HEK293 (cell line): ENCODE data around the gene CAPN5.

Source experiments
- ATF2 ChIP-seq: fragments of 450-650 bp; formaldehyde crosslinking; IDR thresholded peaks from 2 replicates; pipeline ENCODE4 v1.5.1; 2016; ENCODE audit warnings: missing biosample characterization, missing genetic modification characterization, low read depth
- ZBTB1 ChIP-seq: fragments of 450-650 bp; formaldehyde crosslinking; IDR thresholded peaks from 2 replicates; pipeline ENCODE4 v1.5.1; 2016; ENCODE audit warnings: missing biosample characterization, missing genetic modification characterization
- ZBTB49 ChIP-seq: fragments of 450-650 bp; formaldehyde crosslinking; IDR thresholded peaks from 2 replicates; pipeline ENCODE4 v1.5.1; 2016; ENCODE audit warnings: missing biosample characterization, missing genetic modification characterization, low read depth
- ZNF114 ChIP-seq: fragments of 450-650 bp; formaldehyde crosslinking; IDR thresholded peaks from 2 replicates; pipeline ENCODE4 v1.5.0; 2017; ENCODE audit warnings: missing biosample characterization, missing genetic modification characterization
- ZNF449 ChIP-seq: fragments of 450-650 bp; formaldehyde crosslinking; IDR thresholded peaks from 2 replicates; pipeline ENCODE4 v1.5.1; 2017; ENCODE audit warnings: missing biosample characterization, mild to moderate bottlenecking, missing genetic modification characterization, moderate library complexity
- ZNF510 ChIP-seq: fragments of 450-650 bp; formaldehyde crosslinking; IDR thresholded peaks from 2 replicates; pipeline ENCODE4 v1.5.1; 2018; ENCODE audit warnings: mild to moderate bottlenecking, missing genetic modification characterization, missing biosample characterization; ENCODE audit not compliant: insufficient replicate concordance
- ZNF530 ChIP-seq: fragments of 450-650 bp; formaldehyde crosslinking; IDR thresholded peaks from 2 replicates; pipeline ENCODE4 v1.5.1; 2016; ENCODE audit warnings: low read depth, missing biosample characterization, missing genetic modification characterization
- TF ChIP-seq, protein P1 (sequence below): fragments of 450-650 bp; formaldehyde crosslinking; IDR thresholded peaks from 2 replicates; pipeline ENCODE4 v1.5.1; 2016; ENCODE audit warnings: missing biosample characterization, missing genetic modification characterization
- TF ChIP-seq, protein P2 (sequence below): fragments of 450-650 bp; formaldehyde crosslinking; IDR thresholded peaks from 2 replicates; pipeline ENCODE4 v1.5.1; 2016; ENCODE audit warnings: missing biosample characterization, missing genetic modification characterization

DNA sequence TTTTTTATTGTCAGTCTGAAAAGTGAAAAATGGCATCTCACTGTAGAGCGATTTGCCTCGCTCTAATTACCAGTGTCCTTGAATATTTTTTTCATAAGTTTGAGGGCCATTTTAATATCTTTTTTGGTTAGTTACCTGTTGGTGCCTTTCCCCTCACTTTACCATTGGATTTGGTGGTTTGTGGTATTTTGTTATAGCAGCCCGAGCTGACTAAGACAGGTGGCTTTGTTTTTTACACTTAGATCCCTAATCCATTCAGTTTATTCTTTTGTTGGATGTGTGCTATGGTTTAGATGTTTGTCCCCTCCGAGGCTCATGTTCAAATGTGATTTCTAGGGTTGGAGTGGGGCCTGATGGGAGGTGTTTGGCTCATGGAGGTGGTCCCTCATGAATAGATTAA, 6.5 kb upstream of the CAPN5 start:
- TF ChIP-seq, protein P1, sequence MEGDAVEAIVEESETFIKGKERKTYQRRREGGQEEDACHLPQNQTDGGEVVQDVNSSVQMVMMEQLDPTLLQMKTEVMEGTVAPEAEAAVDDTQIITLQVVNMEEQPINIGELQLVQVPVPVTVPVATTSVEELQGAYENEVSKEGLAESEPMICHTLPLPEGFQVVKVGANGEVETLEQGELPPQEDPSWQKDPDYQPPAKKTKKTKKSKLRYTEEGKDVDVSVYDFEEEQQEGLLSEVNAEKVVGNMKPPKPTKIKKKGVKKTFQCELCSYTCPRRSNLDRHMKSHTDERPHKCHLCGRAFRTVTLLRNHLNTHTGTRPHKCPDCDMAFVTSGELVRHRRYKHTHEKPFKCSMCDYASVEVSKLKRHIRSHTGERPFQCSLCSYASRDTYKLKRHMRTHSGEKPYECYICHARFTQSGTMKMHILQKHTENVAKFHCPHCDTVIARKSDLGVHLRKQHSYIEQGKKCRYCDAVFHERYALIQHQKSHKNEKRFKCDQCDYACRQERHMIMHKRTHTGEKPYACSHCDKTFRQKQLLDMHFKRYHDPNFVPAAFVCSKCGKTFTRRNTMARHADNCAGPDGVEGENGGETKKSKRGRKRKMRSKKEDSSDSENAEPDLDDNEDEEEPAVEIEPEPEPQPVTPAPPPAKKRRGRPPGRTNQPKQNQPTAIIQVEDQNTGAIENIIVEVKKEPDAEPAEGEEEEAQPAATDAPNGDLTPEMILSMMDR (tag by site-specific recombination): no peak
- no peak for TF ChIP-seq ZNF530 (tag by site-specific recombination)
- TF ChIP-seq ZNF114 (tag by site-specific recombination): no peak
- TF ChIP-seq, protein P2, sequence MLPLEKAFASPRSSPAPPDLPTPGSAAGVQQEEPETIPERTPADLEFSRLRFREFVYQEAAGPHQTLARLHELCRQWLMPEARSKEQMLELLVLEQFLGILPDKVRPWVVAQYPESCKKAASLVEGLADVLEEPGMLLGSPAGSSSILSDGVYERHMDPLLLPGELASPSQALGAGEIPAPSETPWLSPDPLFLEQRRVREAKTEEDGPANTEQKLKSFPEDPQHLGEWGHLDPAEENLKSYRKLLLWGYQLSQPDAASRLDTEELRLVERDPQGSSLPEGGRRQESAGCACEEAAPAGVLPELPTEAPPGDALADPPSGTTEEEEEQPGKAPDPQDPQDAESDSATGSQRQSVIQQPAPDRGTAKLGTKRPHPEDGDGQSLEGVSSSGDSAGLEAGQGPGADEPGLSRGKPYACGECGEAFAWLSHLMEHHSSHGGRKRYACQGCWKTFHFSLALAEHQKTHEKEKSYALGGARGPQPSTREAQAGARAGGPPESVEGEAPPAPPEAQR (tag by site-specific recombination): no peak
- no peak for TF ChIP-seq ZBTB1 (tag by site-specific recombination)
- no peak for TF ChIP-seq ZNF449 (tag by site-specific recombination)
- TF ChIP-seq ZBTB49 (tag by site-specific recombination): no peak
- no peak for TF ChIP-seq ZNF510
- no peak for TF ChIP-seq ATF2
